HCT116 (cell line): ENCODE measurements around the gene PPP1R1C. TPM values are rescaled to one million over a fixed set of nuclear protein-coding genes. Genes with fewer than 3 reads are reported as not detected.
A peak's percentile ranks its signal among the peaks of the same experiment; 100 is the strongest.

Experiments used
- ATAC-seq: fragments of 200-7000 bp; cut with Tn5 transposase; 2 replicates; pipeline ENCODE4 v1.9.1; 2020; ENCODE audit warnings: mild to moderate bottlenecking, moderate library complexity
- BruUV-seq: library from RNA; stranded (reverse); fragments of 400-500 nt; replicated peaks from 2 replicates; lab custom pipeline; 2021; lab: Mats Ljungman, UMichigan
- CTCF ChIA-PET: fragments of 300-600 bp; sonication (Branson Sonifier 250); formaldehyde crosslinking; loops from one replicate; lab custom pipeline; 2021; ENCODE audit warnings: antibody characterized with exemption; lab: Charles Lee
- POLR2A ChIA-PET: fragments of 300-600, 350-600 bp; sonication (Branson Sonifier 250); formaldehyde crosslinking; loops from one replicate; lab custom pipeline; 2021; ENCODE audit warnings: antibody characterized with exemption; lab: Charles Lee
- RAD21 ChIA-PET, 2 experiments: fragments of 300-600 bp; sonication (Branson Sonifier 250); formaldehyde crosslinking; loops; one replicate each; lab custom pipeline; 2023; ENCODE audit warnings: low total read pairs in 2 of 2; ENCODE audit not compliant: uncharacterized antibody in 2 of 2, unreplicated experiment in 2 of 2, low non-redundant PET in 1 of 2; lab: Charles Lee
- DNase-seq: peaks from one replicate; pipeline ENCODE4 v3.0.0-alpha.2; 2010; ENCODE audit warnings: low read depth, low spot score
- H2AFZ ChIP-seq: fragments of 200-600 bp; shearing (Covaris generic), sonication (generic); 2 replicates; pipeline ENCODE4 v1.6.1; 2017; ENCODE audit warnings: low read depth, mixed run types, mixed read lengths, antibody characterized with exemption, low read length; ENCODE audit not compliant: poor library complexity, severe bottlenecking
- H3K27ac ChIP-seq: 2 replicates; pipeline ENCODE4 v1.5.1; 2012; ENCODE audit warnings: low read depth, low read length
- H3K27me3 ChIP-seq: fragments of 200-600 bp; sonication (generic); 2 replicates; pipeline ENCODE4 v1.6.1; 2016; ENCODE audit warnings: mixed run types, low read length, mixed read lengths; ENCODE audit not compliant: insufficient read depth
- H3K36me3 ChIP-seq, 2 experiments: fragments of 200-500 bp in 1 of 2; fragments of 200-600 bp in 1 of 2; sonication (Bioruptor generic) in 1 of 2; sonication (generic) in 1 of 2; 2 replicates each; pipeline versions ENCODE4 v1.5.1 to v1.6.1; 2014 to 2016; ENCODE audit warnings: low read length in 2 of 2, inconsistent platforms in 1 of 2, mixed read lengths in 1 of 2, mixed run types in 1 of 2; ENCODE audit not compliant: insufficient read depth in 2 of 2, control insufficient read depth in 1 of 2
- H3K4me1 ChIP-seq, 2 experiments: fragments of 200-600 bp in 1 of 2; sonication (generic) in 1 of 2; 2 replicates each; pipeline versions ENCODE4 v1.5.1 to v1.6.1; 2012 to 2017; ENCODE audit warnings: low read length in 2 of 2, inconsistent platforms in 1 of 2, mild to moderate bottlenecking in 1 of 2, mixed read lengths in 1 of 2, mixed run types in 1 of 2, moderate library complexity in 1 of 2; ENCODE audit not compliant: insufficient read depth in 2 of 2, control insufficient read depth in 1 of 2
- H3K4me2 ChIP-seq: fragments of 200-600 bp; sonication (generic); 2 replicates; pipeline ENCODE4 v1.6.1; 2017; ENCODE audit warnings: mixed run types, low read length, mixed read lengths
- H3K4me3 ChIP-seq, 2 experiments: fragments of 200-600 bp in 1 of 2; sonication (generic) in 1 of 2; replicated peaks in 1 of 2; 2 replicates each; pipeline ENCODE4 v1.5.1; 2011 to 2016; ENCODE audit warnings: low read length in 2 of 2, control low read depth in 1 of 2, low read depth in 1 of 2, mild to moderate bottlenecking in 1 of 2, mixed read lengths in 1 of 2, mixed run types in 1 of 2
- H3K79me2 ChIP-seq: fragments of 200-600 bp; sonication (generic); 2 replicates; pipeline ENCODE4 v1.6.1; 2017; ENCODE audit warnings: mild to moderate bottlenecking, mixed run types, low read length, moderate library complexity, mixed read lengths; ENCODE audit not compliant: insufficient read depth
- H3K9ac ChIP-seq: fragments of 200-600 bp; sonication (generic); 2 replicates; pipeline ENCODE4 v1.6.1; 2016; ENCODE audit warnings: low read length, mixed read lengths
- H3K9me2 ChIP-seq: fragments of 200-600 bp; sonication (generic), shearing (Covaris generic); 2 replicates; pipeline ENCODE4 v1.6.1; 2017; ENCODE audit warnings: mixed run types, mild to moderate bottlenecking, moderate library complexity; ENCODE audit not compliant: insufficient read depth
- H3K9me3 ChIP-seq, 2 experiments: fragments of 200-500 bp in 1 of 2; fragments of 200-600 bp in 1 of 2; sonication (Bioruptor generic) in 1 of 2; sonication (generic) in 1 of 2; 2 replicates each; pipeline ENCODE4 v1.6.1; 2014 to 2017; ENCODE audit warnings: low read length in 2 of 2, mixed read lengths in 2 of 2, inconsistent platforms in 1 of 2, low read depth in 1 of 2, mild to moderate bottlenecking in 1 of 2, mixed run types in 1 of 2, moderate library complexity in 1 of 2; ENCODE audit not compliant: control insufficient read depth in 1 of 2, insufficient read depth in 1 of 2
- H4K20me1 ChIP-seq: fragments of 200-600 bp; sonication (generic), shearing (Covaris generic); 2 replicates; pipeline ENCODE4 v1.6.1; 2017; ENCODE audit warnings: mixed run types, mild to moderate bottlenecking, moderate library complexity; ENCODE audit not compliant: insufficient read depth
- CBX3 ChIP-seq: IDR thresholded peaks from 2 replicates; pipeline ENCODE4 v1.6.1; 2012; ENCODE audit warnings: low read depth
- EZH2 ChIP-seq: fragments of 200-600 bp; sonication (generic); IDR thresholded peaks from 2 replicates; pipeline ENCODE4 v1.6.1; 2017; ENCODE audit warnings: antibody characterized with exemption, mixed run types
- FOSL1 ChIP-seq: IDR thresholded peaks from 2 replicates; pipeline ENCODE4 v1.6.1; 2012; ENCODE audit warnings: low read depth
- POLR2A ChIP-seq: IDR thresholded peaks from 2 replicates; pipeline ENCODE4 v1.7.0; 2011; ENCODE audit warnings: borderline replicate concordance; ENCODE audit not compliant: insufficient read depth, insufficient read length; ENCODE audit errors: extremely low read depth
- RAD21 ChIP-seq: IDR thresholded peaks from 2 replicates; pipeline ENCODE4 v1.6.1; 2012; ENCODE audit warnings: low read depth, mild to moderate bottlenecking
- SIN3A ChIP-seq: IDR thresholded peaks from 2 replicates; pipeline ENCODE4 v1.6.1; 2012; ENCODE audit warnings: low read depth
- SRF ChIP-seq: IDR thresholded peaks from 2 replicates; pipeline ENCODE4 v1.6.1; 2012; ENCODE audit warnings: low read depth
- YY1 ChIP-seq: IDR thresholded peaks from 2 replicates; pipeline ENCODE4 v1.6.1; 2011; ENCODE audit warnings: low read length, low read depth, moderate library complexity, mild to moderate bottlenecking; ENCODE audit not compliant: insufficient replicate concordance; ENCODE audit errors: extremely low read depth
- ZFX ChIP-seq: fragments of 450-650 bp; IDR thresholded peaks from 2 replicates; pipeline ENCODE4 v1.6.1; 2017
- intact Hi-C: fragments of 100-400 bp; cut with micrococcal nuclease; formaldehyde crosslinking; loops from 2 replicates; pipeline ENCODE4 v1.10.0; 2022
- total RNA-seq: library from RNA; stranded (reverse); gene quantifications from one replicate; pipeline ENCODE4 v1.2.1, GENCODE V29; 2021; ENCODE audit not compliant: unreplicated experiment
- TF ChIP-seq, protein P1 (sequence below): IDR thresholded peaks from 2 replicates; pipeline ENCODE4 v1.6.1; 2012
- TF ChIP-seq, protein P2 (sequence below): IDR thresholded peaks from 2 replicates; pipeline ENCODE4 v1.6.1; 2012

Gene PPP1R1C
- total RNA-seq, 1 experiment from 2014 or later, result 17.8 TPM

DNA sequence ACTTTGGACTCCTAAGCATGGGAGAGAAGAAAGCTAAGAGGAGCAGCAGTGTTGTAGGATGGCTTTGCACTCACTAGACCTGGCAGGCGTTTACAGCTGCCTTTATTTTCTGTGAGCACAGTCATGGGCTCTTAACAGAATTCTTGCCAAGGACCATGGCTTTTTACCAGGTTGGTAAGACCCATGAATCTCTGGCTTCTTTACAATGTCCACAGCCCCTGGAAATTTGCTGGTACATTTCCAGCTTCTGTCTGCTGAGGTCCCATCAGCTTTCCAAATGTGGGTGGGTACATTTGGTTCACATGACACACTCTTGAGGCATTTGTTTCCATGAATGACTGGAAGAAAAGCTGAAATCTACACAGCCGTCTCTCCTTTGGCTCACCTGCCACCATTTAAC, 162.7 kb downstream of the PPP1R1C start:
- Histone ChIP-seq H3K4me1 (no peaks in the 10 kb centered on the region), H3K4me3 (no peak overlapping the region), H3K9me2 (no peaks in the 10 kb centered on the region), H3K4me2 (no peak overlapping the region), H4K20me1 (no peaks in the 10 kb centered on the region), H3K79me2 (no peaks in the 10 kb centered on the region), H2AFZ (no peak overlapping the region), H3K9me3 (no peaks in the 10 kb centered on the region), H3K27ac (no peak overlapping the region), H3K27me3 (no peaks in the 10 kb centered on the region), H3K9ac (no peak overlapping the region), H3K36me3 (no peaks in the 10 kb centered on the region)
- CTCF ChIA-PET, result no interaction called here
- POLR2A ChIA-PET, result interaction anchor here (1.2 kb wide), 1 partner anchor 444 kb away, joined by 3 read pairs; no protein-coding TSS in a partner anchor
- RAD21 ChIA-PET, result no interaction called here
- TF ChIP-seq ZFX, result no peak
- TF ChIP-seq YY1, result no peak
- DNase-seq, result no peak
- intact Hi-C loops, result no loop called here
- BruUV-seq, result no TSS peak
- 0 out of 2 replicates have a peak, but pooled peaks have one; percentile 14 for ATAC-seq

DNA sequence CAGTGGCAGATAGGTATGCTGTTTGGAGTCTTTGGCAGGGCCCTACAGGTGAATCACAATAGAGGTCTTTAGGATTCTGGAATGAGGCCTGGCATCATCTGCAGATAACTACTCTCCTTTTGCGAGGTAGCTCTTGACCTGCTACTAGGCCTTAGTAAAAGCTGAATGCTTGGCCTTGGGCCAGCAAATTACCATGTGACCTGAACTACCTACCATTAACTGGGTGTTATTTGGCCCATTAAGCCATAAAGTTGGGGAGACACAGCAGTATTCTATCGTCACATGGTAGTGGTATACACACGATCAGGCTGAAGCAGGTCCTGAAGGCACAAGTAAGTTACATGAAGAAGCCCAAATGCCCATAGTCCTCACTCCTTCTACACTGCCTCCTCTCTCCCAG, 178.2 kb downstream of the PPP1R1C start:
- ATAC-seq, result no peak
- Histone ChIP-seq H3K79me2 (no peaks in the 10 kb centered on the region), H3K27me3 (no peaks in the 10 kb centered on the region), H3K9me2 (no peaks in the 10 kb centered on the region), H2AFZ (no peak overlapping the region), H3K4me3 (no peak overlapping the region), H3K36me3 (no peaks in the 10 kb centered on the region), H4K20me1 (no peaks in the 10 kb centered on the region), H3K9me3 (no peaks in the 10 kb centered on the region), H3K9ac (no peak overlapping the region), H3K27ac (no peak overlapping the region), H3K4me1 (no peaks in the 10 kb centered on the region), H3K4me2 (no peak overlapping the region)
- no TSS peak for BruUV-seq
- CTCF ChIA-PET, result no interaction called here
- TF ChIP-seq SRF, result no peak
- TF ChIP-seq SIN3A, result no peak
- TF ChIP-seq, protein P1, sequence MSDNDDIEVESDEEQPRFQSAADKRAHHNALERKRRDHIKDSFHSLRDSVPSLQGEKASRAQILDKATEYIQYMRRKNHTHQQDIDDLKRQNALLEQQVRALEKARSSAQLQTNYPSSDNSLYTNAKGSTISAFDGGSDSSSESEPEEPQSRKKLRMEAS, result no peak
- TF ChIP-seq YY1, result no peak
- TF ChIP-seq, protein P2, sequence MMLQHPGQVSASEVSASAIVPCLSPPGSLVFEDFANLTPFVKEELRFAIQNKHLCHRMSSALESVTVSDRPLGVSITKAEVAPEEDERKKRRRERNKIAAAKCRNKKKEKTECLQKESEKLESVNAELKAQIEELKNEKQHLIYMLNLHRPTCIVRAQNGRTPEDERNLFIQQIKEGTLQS, result no peak
- no peak for TF ChIP-seq CBX3
- TF ChIP-seq FOSL1, result no peak
- TF ChIP-seq RAD21, result no peak
- no peak for TF ChIP-seq POLR2A
- TF ChIP-seq EZH2, result no peak
- no peak for TF ChIP-seq ZFX
- no peak for DNase-seq
- POLR2A ChIA-PET, result no interaction called here
- RAD21 ChIA-PET, result no interaction called here
- intact Hi-C loops, result no loop called here
